KMS-11 (cell line): Measurements from ENCODE around the gene CD99.
"Not testable (repeated sequence)": the region's sequence is repeated elsewhere in the genome, so short reads cannot be mapped to it uniquely, and the experiment has no call there.

Source experiments
- H2AFZ ChIP-seq: fragments of 200-600 bp; sonication (generic); 2 replicates; pipeline ENCODE4 v1.6.1; 2016; ENCODE audit warnings: antibody characterized with exemption, mixed run types, low read depth
- H3K27ac ChIP-seq: fragments of 200-600 bp; sonication (generic); 2 replicates; pipeline ENCODE4 v1.6.1; 2016; ENCODE audit warnings: mild to moderate bottlenecking, mixed run types
- H3K27me3 ChIP-seq: fragments of 200-600 bp; sonication (generic); 2 replicates; pipeline ENCODE4 v1.6.1; 2017; ENCODE audit warnings: mild to moderate bottlenecking, low read depth, mixed run types, moderate library complexity; ENCODE audit not compliant: insufficient read depth
- H3K36me3 ChIP-seq: fragments of 200-600 bp; sonication (generic); 2 replicates; pipeline ENCODE4 v1.6.1; 2017; ENCODE audit warnings: mild to moderate bottlenecking, mixed run types; ENCODE audit not compliant: insufficient read depth
- H3K4me1 ChIP-seq: fragments of 200-600 bp; sonication (generic); 2 replicates; pipeline ENCODE4 v1.6.1; 2016; ENCODE audit warnings: mild to moderate bottlenecking, low read depth, mixed run types; ENCODE audit not compliant: poor library complexity, severe bottlenecking
- H3K4me2 ChIP-seq: fragments of 200-600 bp; sonication (generic); 2 replicates; pipeline ENCODE4 v1.7.0; 2016; ENCODE audit warnings: mild to moderate bottlenecking, mixed run types
- H3K4me3 ChIP-seq: fragments of 200-600 bp; sonication (generic); IDR thresholded peaks from 2 replicates; pipeline ENCODE4 v1.6.1; 2017; ENCODE audit warnings: low read depth, low read length, mixed read lengths; ENCODE audit not compliant: insufficient read depth
- H3K79me2 ChIP-seq: fragments of 200-600 bp; sonication (generic); 2 replicates; pipeline ENCODE4 v1.6.1; 2016; ENCODE audit warnings: low read depth, mixed run types; ENCODE audit not compliant: insufficient read depth
- H3K9ac ChIP-seq: fragments of 200-600 bp; sonication (generic); 2 replicates; pipeline ENCODE4 v1.6.1; 2016; ENCODE audit warnings: mild to moderate bottlenecking, mixed run types
- H4K20me1 ChIP-seq: fragments of 200-600 bp; sonication (generic); 2 replicates; pipeline ENCODE4 v1.6.1; 2016; ENCODE audit warnings: mild to moderate bottlenecking, mixed run types; ENCODE audit not compliant: insufficient read depth
- CTCF ChIP-seq: fragments of 200-600 bp; sonication (generic); conservative IDR thresholded peaks from 2 replicates; pipeline ENCODE4 v1.6.1; 2017; ENCODE audit warnings: low read depth, mild to moderate bottlenecking, antibody characterized with exemption, low read length, moderate library complexity, mixed read lengths

Gene CD99

GRCh38 chrX:2670978-2671377 lies 20.1 kb upstream of the CD99 start:
- Histone ChIP-seq H3K4me3 (no peak overlapping the region), H3K4me2 (no peak overlapping the region), H3K4me1 (no peaks in the 10 kb centered on the region), H2AFZ (no peak overlapping the region), H3K27me3 (no peaks in the 10 kb centered on the region), H3K79me2 (no peaks in the 10 kb centered on the region), H3K27ac (no peak overlapping the region), H4K20me1 (no peaks in the 10 kb centered on the region), H3K9ac (no peak overlapping the region), H3K36me3 (no peaks in the 10 kb centered on the region)
- TF ChIP-seq CTCF = no peak

DNA sequence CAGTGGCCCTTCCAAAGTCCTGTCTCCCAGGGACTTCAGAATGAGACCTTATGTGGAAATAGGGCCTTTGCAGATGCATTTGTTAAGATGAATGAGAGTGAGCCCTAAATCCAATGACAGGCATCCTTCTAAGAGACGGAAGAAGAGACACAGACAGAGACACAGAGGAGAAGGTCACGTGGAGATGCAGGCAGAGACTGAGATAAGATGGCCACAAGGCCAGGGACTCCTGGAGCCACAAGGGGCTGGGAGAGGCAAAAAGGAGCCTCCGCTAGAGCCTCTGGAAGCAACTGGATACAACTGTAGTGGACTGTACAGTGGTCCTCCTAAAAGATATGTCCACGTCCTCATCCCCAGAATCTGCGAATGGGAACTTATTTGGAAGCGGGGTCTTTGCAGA lies 19.0 kb upstream of the CD99 start:
- Histone ChIP-seq H3K4me1 (no peaks in the 10 kb centered on the region), H3K4me2 (no peak overlapping the region), H3K27me3 (no peaks in the 10 kb centered on the region), H3K9ac (no peak overlapping the region), H3K4me3 (no peak overlapping the region), H4K20me1 (no peaks in the 10 kb centered on the region), H3K27ac (no peak overlapping the region), H3K79me2 (no peaks in the 10 kb centered on the region), H2AFZ (no peak overlapping the region), H3K36me3 (no peaks in the 10 kb centered on the region)
- no peak for TF ChIP-seq CTCF

DNA sequence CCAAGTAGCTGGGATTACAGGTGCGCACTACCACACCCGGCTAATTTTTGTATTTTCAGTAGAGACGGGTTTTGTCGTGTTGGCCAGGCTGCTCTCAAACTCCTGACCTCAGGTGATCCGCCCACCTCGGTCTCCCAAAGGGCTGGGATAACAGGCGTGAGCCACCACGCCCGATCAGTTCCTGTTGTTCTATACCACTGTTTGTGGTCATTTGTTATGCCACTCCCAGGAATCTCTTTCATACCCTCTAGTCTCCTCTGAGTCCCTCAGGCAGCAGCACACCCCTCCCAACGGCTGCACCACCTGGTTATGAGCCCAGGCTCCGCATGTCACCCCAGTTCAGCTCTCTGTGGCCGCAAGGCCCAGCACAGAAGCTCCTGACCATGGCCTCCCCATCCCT lies 17.5 kb upstream of the CD99 start:
- no peaks in the 10 kb centered on the region for H3K27me3 ChIP-seq
- no peak overlapping the region for H2AFZ ChIP-seq
- H3K27ac ChIP-seq = no peak overlapping the region
- H3K4me3 ChIP-seq = no peak overlapping the region
- H4K20me1 ChIP-seq = no peaks in the 10 kb centered on the region
- H3K79me2 ChIP-seq = no peaks in the 10 kb centered on the region
- TF ChIP-seq CTCF = no peak
- no peak overlapping the region for H3K4me2 ChIP-seq
- no peak overlapping the region for H3K9ac ChIP-seq
- H3K4me1 ChIP-seq = no peaks in the 10 kb centered on the region
- no peaks in the 10 kb centered on the region for H3K36me3 ChIP-seq

DNA sequence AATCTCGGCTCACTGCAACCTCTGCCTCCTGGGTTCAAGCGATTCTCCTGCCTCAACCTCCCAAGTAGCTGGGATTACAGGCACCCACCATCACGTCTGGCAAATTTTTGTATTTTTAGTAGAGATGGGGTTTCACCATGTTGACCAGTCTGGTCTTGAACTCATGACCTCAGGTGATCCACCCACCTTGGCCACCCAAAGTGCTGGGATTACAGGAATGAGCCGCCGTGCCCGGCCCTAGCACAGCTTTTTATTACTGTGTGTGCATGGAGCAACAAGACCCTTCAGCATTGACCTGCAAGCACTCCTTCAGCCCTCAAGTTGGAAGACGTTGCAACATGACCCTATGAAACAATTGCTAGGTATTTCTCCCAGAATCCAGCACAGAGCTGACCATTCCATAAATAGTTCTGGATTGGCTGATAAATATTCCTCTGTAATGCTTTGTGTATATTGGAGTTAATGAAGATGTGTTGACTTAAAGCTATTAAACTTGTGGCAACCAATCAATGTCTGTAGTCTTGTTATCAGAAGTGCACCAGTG lies 15.4 kb upstream of the CD99 start:
- H2AFZ ChIP-seq, H3K27me3 ChIP-seq, H3K79me2 ChIP-seq, H3K9ac ChIP-seq, H4K20me1 ChIP-seq, H3K4me1 ChIP-seq, H3K4me3 ChIP-seq, H3K4me2 ChIP-seq, H3K27ac ChIP-seq, H3K36me3 ChIP-seq: not testable (repeated sequence)

- Histone ChIP-seq H3K79me2 (no peaks in the 10 kb centered on the region), H4K20me1 (no peaks in the 10 kb centered on the region), H2AFZ (no peak overlapping the region), H3K4me3 (no peak overlapping the region), H3K4me2 (no peak overlapping the region), H3K4me1 (no peaks in the 10 kb centered on the region), H3K27me3 (no peaks in the 10 kb centered on the region), H3K27ac (no peak overlapping the region), H3K36me3 (no peaks in the 10 kb centered on the region), H3K9ac (no peak overlapping the region)
- no peak for TF ChIP-seq CTCF
Measured at GRCh38 chrX:2676794-2677675, 14.1 kb upstream of the CD99 start.
